Suprapubic skin (tissue), 4 donors: ENCODE results near the gene CEP131.

Source experiments
- POLR2A ChIP-seq, 2 donors: fragments of 450-650 bp; IDR thresholded peaks; one replicate each; pipeline ENCODE4 v1.6.1; 2017; ENCODE audit warnings: antibody characterized with exemption in 2 of 2, mild to moderate bottlenecking in 2 of 2, moderate library complexity in 2 of 2
- POLR2AphosphoS5 ChIP-seq, 3 donors: sonication (generic); formaldehyde crosslinking; IDR thresholded peaks; one replicate each; pipeline ENCODE4 v1.6.1; 2017; ENCODE audit warnings: antibody characterized with exemption in 3 of 3
- TF ChIP-seq, protein P1 (sequence below), 2 donors: fragments of 200-600 bp in 1 of 2; fragments of 450-650 bp in 1 of 2; sonication (generic) in 1 of 2; IDR thresholded peaks; one replicate each; pipeline ENCODE4 v1.5.1; 2016 to 2019; ENCODE audit warnings: antibody characterized with exemption in 2 of 2, mild to moderate bottlenecking in 1 of 2, moderate library complexity in 1 of 2

DNA sequence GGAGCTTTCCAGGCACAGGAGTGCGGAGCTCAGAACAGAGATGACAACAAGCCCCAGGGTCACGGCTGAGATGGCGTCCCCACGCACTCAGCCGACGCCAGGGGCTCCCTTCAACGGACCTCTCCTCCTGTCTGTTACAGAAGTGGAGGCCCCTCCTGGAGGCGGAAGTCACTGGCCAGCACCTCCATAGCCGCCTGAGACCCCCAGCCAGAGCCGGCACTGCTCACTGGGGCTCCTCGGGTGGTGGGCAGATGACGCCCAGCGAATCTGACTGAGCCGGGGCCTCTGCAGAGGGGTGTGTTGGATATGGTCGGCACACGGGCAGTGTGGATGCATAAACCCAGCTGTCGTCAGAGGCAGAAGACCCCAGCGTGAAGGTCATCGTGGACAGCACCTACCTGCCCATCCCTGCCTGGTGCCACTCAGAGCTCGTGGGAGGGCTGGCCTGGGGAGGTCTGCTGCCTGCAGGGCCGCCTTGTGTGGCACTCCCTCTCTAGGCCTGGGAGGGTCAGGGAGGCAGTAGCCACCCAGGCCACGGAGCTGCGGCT lies 36.4 kb upstream of the CEP131 start:
- TF ChIP-seq, protein P1, sequence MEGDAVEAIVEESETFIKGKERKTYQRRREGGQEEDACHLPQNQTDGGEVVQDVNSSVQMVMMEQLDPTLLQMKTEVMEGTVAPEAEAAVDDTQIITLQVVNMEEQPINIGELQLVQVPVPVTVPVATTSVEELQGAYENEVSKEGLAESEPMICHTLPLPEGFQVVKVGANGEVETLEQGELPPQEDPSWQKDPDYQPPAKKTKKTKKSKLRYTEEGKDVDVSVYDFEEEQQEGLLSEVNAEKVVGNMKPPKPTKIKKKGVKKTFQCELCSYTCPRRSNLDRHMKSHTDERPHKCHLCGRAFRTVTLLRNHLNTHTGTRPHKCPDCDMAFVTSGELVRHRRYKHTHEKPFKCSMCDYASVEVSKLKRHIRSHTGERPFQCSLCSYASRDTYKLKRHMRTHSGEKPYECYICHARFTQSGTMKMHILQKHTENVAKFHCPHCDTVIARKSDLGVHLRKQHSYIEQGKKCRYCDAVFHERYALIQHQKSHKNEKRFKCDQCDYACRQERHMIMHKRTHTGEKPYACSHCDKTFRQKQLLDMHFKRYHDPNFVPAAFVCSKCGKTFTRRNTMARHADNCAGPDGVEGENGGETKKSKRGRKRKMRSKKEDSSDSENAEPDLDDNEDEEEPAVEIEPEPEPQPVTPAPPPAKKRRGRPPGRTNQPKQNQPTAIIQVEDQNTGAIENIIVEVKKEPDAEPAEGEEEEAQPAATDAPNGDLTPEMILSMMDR (IDR thresholded peaks at IDR 0.05): no peak
- no peak for TF ChIP-seq POLR2AphosphoS5 (IDR thresholded peaks at IDR 0.05)
- no peak for TF ChIP-seq POLR2A (IDR thresholded peaks at IDR 0.05)
